ENCODE measurements around the gene NRAP.

- TF ChIP-seq POLR2AphosphoS5 (IDR thresholded peaks at IDR 0.05): no peak
- TF ChIP-seq EZH2 (IDR thresholded peaks at IDR 0.05; ENCODE audit: borderline replicate concordance, insufficient read depth, low read length, poor library complexity, severe bottlenecking): no peak
- no peak for TF ChIP-seq CTCF (IDR thresholded peaks at IDR 0.05; ENCODE audit: poor library complexity, severe bottlenecking)
- TF ChIP-seq MXI1 (conservative IDR thresholded peaks at IDR 0.05; ENCODE audit: poor library complexity, severe bottlenecking): no peak
- no peak for TF ChIP-seq TAF1 (IDR thresholded peaks at IDR 0.05; ENCODE audit: low read depth)
Observed at GRCh38 chr10:113573368-113573767, 90.5 kb downstream of the NRAP start.

Measured in neural cell (in vitro differentiated cells).